Sigmoid colon (tissue), 7 donors: ENCODE results near the gene EVL. TPM values are rescaled to one million over a fixed set of nuclear protein-coding genes. Genes with fewer than 3 reads are reported as not detected.

Experiments used
- DNase-seq: peaks from one replicate; pipeline ENCODE4 v3.0.0-alpha.2; 2019
- H3K27ac ChIP-seq, 4 donors: fragments of 200-600 bp; sonication (generic); one replicate each; pipeline ENCODE4 v1.5.1; 2016 to 2019; ENCODE audit warnings: mild to moderate bottlenecking in 1 of 4
- H3K27me3 ChIP-seq, 3 donors: fragments of 200-600 bp; sonication (generic); one replicate each; pipeline ENCODE4 v1.5.1; 2019; ENCODE audit warnings: mild to moderate bottlenecking in 1 of 3
- H3K36me3 ChIP-seq, 4 donors: fragments of 200-600 bp; sonication (generic); one replicate each; pipeline ENCODE4 v1.5.1; 2016 to 2019
- H3K4me1 ChIP-seq, 4 donors: fragments of 200-600 bp; sonication (generic); one replicate each; pipeline ENCODE4 v1.5.1; 2017 to 2019
- H3K4me3 ChIP-seq, 4 donors: fragments of 200-600 bp; sonication (generic); one replicate each; pipeline ENCODE4 v1.5.1; 2017 to 2019; ENCODE audit warnings: mild to moderate bottlenecking in 2 of 4, moderate library complexity in 1 of 4
- H3K9me3 ChIP-seq, 4 donors: fragments of 200-600 bp in 3 of 4; sonication (generic) in 3 of 4; one replicate each; pipeline versions ENCODE4 v1.5.1 to v1.6.1; 2013 to 2019
- CTCF ChIP-seq, 4 experiments: fragments of 450-650 bp in 3 of 4; fragments of 200-600 bp in 1 of 4; IDR thresholded peaks; one replicate each; pipeline ENCODE4 v1.5.1; 2016 to 2019; ENCODE audit warnings: antibody characterized with exemption in 4 of 4, mild to moderate bottlenecking in 3 of 4, moderate library complexity in 2 of 4
- EP300 ChIP-seq, 4 donors: sonication (generic); formaldehyde crosslinking; IDR thresholded peaks; one replicate each; pipeline ENCODE4 v1.6.1; 2017; ENCODE audit warnings: antibody characterized with exemption in 4 of 4
- POLR2A ChIP-seq, 2 donors: fragments of 450-650 bp; IDR thresholded peaks; one replicate each; pipeline ENCODE4 v1.6.1; 2016; ENCODE audit warnings: antibody characterized with exemption in 2 of 2, mild to moderate bottlenecking in 2 of 2, moderate library complexity in 2 of 2
- POLR2AphosphoS5 ChIP-seq, 4 donors: sonication (generic); formaldehyde crosslinking; IDR thresholded peaks; one replicate each; pipeline ENCODE4 v1.6.1; 2017; ENCODE audit warnings: antibody characterized with exemption in 4 of 4
- WGBS, 2 donors: extraction: QIAGEN DNeasy Blood & Tissue Kit; methylation state at CpG; one replicate each; pipeline ENCODE4 v1.1.7; 2013; 5-methylcytosine and 5-hydroxymethylcytosine counted together
- intact Hi-C: fragments of 100-400 bp; cut with DNase I; formaldehyde crosslinking; loops from one replicate; pipeline ENCODE4 v1.15.1; 2023
- polyA plus RNA-seq, 3 donors: library from polyadenylated mRNA; stranded (reverse); fragments of 200-250 nt; gene quantifications; one replicate each; pipeline ENCODE4 v1.2.3, GENCODE V29; 2013
- total RNA-seq, 4 donors: library from RNA; depleted of rRNA; stranded (reverse); fragments of >200 nt; gene quantifications; one replicate each; pipeline ENCODE4 v1.1.0, GENCODE V29; 2016
- donor health status: healthy with polysubstance abuse.
- donor health status: Bipolar disorder and iron deficiency.
- donor health status: healthy.

Gene EVL
- total and polyA plus RNA-seq, 7 donors = 6.5 to 100 (median 27.5) TPM

GRCh38 chr14:100148837-100149731, 83.9 kb downstream of the EVL start:
- H3K27ac ChIP-seq = no peak overlapping the region
- H3K4me1 ChIP-seq = no peaks in the 10 kb centered on the region
- no peak for DNase-seq
- H3K4me3 ChIP-seq = no peak overlapping the region
- intact Hi-C loops = no loop called here
- H3K36me3 ChIP-seq = peaks cover 0 to 2% (median under 1%) of the 10 kb centered on the region in 4 donors
- TF ChIP-seq EP300 (IDR thresholded peaks at IDR 0.05) = no peak
- TF ChIP-seq CTCF (IDR thresholded peaks at IDR 0.05) = no peak
- no peak for TF ChIP-seq POLR2AphosphoS5 (IDR thresholded peaks at IDR 0.05)
- no peak for TF ChIP-seq POLR2A (IDR thresholded peaks at IDR 0.05)
- H3K27me3 ChIP-seq = peaks cover 0 to 27% (median 9%) of the 10 kb centered on the region in 3 donors
- H3K9me3 ChIP-seq = no peaks in the 10 kb centered on the region
- 92 to 94% methylated on average over 58 of the region's 58 CpGs for WGBS, 2 donors

- Histone ChIP-seq H3K4me1 (no peaks in the 10 kb centered on the region), H3K36me3 (no peaks in the 10 kb centered on the region), H3K4me3 (no peak overlapping the region), H3K9me3 (peaks cover 0 to 6% (median 4%) of the 10 kb centered on the region in 4 donors), H3K27ac (no peak overlapping the region), H3K27me3 (peaks cover 0 to 36% (median 9%) of the 10 kb centered on the region in 3 donors)
- intact Hi-C loops = no loop called here
- DNase-seq = no peak
- 12 to 57% methylated on average over 21 of the region's 21 CpGs for WGBS, 2 donors
- TF ChIP-seq CTCF (IDR thresholded peaks at IDR 0.05) = no peak
- no peak for TF ChIP-seq POLR2A (IDR thresholded peaks at IDR 0.05)
- no peak for TF ChIP-seq EP300 (IDR thresholded peaks at IDR 0.05)
- TF ChIP-seq POLR2AphosphoS5 (IDR thresholded peaks at IDR 0.05) = no peak
Measured at GRCh38 chr14:100149851-100150611, 84.8 kb downstream of the EVL start.

GRCh38 chr14:100150932-100151587, 85.8 kb downstream of the EVL start:
- intact Hi-C loops = no loop called here
- WGBS, 2 donors = 44 to 80% methylated on average over 12 of the region's 12 CpGs
- no peaks in the 10 kb centered on the region for H3K4me1 ChIP-seq
- H3K9me3 ChIP-seq = peaks cover 0 to 6% (median 5%) of the 10 kb centered on the region in 4 donors
- H3K27ac ChIP-seq = no peak overlapping the region
- TF ChIP-seq POLR2A (IDR thresholded peaks at IDR 0.05) (no peak), EP300 (IDR thresholded peaks at IDR 0.05) (no peak), CTCF (IDR thresholded peaks at IDR 0.05) (no peak), POLR2AphosphoS5 (IDR thresholded peaks at IDR 0.05) (no peak)
- H3K4me3 ChIP-seq = no peak overlapping the region
- DNase-seq = no peak
- no peaks in the 10 kb centered on the region for H3K36me3 ChIP-seq
- peaks cover 0 to 40% (median 9%) of the 10 kb centered on the region in 3 donors for H3K27me3 ChIP-seq

GRCh38 chr14:100152091-100152490, 86.9 kb downstream of the EVL start:
- intact Hi-C loops = no loop called here
- 84 to 95% methylated on average over 10 of the region's 10 CpGs for WGBS, 2 donors
- DNase-seq = no peak
- Histone ChIP-seq H3K9me3 (peaks cover 0 to 6% (median 5%) of the 10 kb centered on the region in 4 donors), H3K27me3 (peaks cover 0 to 44% (median 9%) of the 10 kb centered on the region in 3 donors), H3K36me3 (no peaks in the 10 kb centered on the region), H3K27ac (no peak overlapping the region), H3K4me3 (no peak overlapping the region), H3K4me1 (no peaks in the 10 kb centered on the region)
- no peak for TF ChIP-seq POLR2A (IDR thresholded peaks at IDR 0.05)
- no peak for TF ChIP-seq POLR2AphosphoS5 (IDR thresholded peaks at IDR 0.05)
